K562 (cell line): Measurements from ENCODE around the gene COL4A2. TPM values are rescaled to one million over a fixed set of nuclear protein-coding genes. Genes with fewer than 3 reads are reported as not detected.

ENCODE experiments used
- ATAC-seq: fragments of 200-7000 bp; cut with Tn5 transposase; 3 replicates; pipeline ENCODE4 v1.9.1; 2020; ENCODE audit warnings: moderate library complexity
- BruUV-seq: library from RNA; stranded (reverse); fragments of 400-500 nt; replicated peaks from 2 replicates; lab custom pipeline; 2021; lab: Mats Ljungman, UMichigan
- CTCF ChIA-PET: fragments of 300-600 bp; formaldehyde crosslinking; extraction: SDS; loops from one replicate; lab custom pipeline; 2021; ENCODE audit warnings: low intra/inter-chr PET ratio; lab: Yijun Ruan, JAX
- POLR2A ChIA-PET: fragments of 300-600, 350-650 bp; sonication (Branson Sonifier 250); formaldehyde crosslinking; extraction: SDS; loops from one replicate; lab custom pipeline; 2021; ENCODE audit warnings: antibody characterized with exemption, inconsistent platforms; lab: Yijun Ruan, JAX
- DNase-seq, 4 experiments: peaks; one replicate each; pipeline versions ENCODE4 v3.0.0 to v3.0.0-alpha.2; 2011 to 2018; ENCODE audit warnings: low spot score in 3 of 4, mixed read lengths in 3 of 4; ENCODE audit errors: extremely low read depth in 1 of 4
- FAIRE-seq: peaks from 2 replicates; lab custom pipeline; 2011; peaks lifted over from hg19 to GRCh38; lab: Jason Lieb, UNC
- H2AFZ ChIP-seq: 2 replicates; pipeline ENCODE4 v1.6.0; 2011; ENCODE audit warnings: low read depth, low read length, control low read depth, inconsistent platforms
- H3K27ac ChIP-seq: fragments of 200-600 bp; 3 replicates; pipeline ENCODE4 v1.8.0; 2011; ENCODE audit warnings: low read depth, mild to moderate bottlenecking, control low read depth, inconsistent platforms, low read length, moderate library complexity, mixed read lengths; ENCODE audit errors: extremely low read depth
- H3K27me3 ChIP-seq, 2 experiments: fragments of 300-600 bp in 1 of 2; 2 replicates in 1 of 2; 3 replicates in 1 of 2; pipeline versions ENCODE4 v1.6.0 to v1.8.0; 2011; ENCODE audit warnings: inconsistent platforms in 2 of 2, low read length in 2 of 2, mild to moderate bottlenecking in 1 of 2, mixed read lengths in 1 of 2, moderate library complexity in 1 of 2; ENCODE audit not compliant: control insufficient read depth in 2 of 2, insufficient read depth in 2 of 2
- H3K36me3 ChIP-seq: fragments of 300-600 bp; 3 replicates; pipeline ENCODE4 v1.8.0; 2011; ENCODE audit warnings: mild to moderate bottlenecking, low read length, inconsistent platforms; ENCODE audit not compliant: control insufficient read depth, insufficient read depth
- H3K4me1 ChIP-seq, 2 experiments: fragments of 200-600 bp in 1 of 2; replicated peaks in 1 of 2; 2 replicates in 1 of 2; 3 replicates in 1 of 2; pipeline versions ENCODE4 v1.5.1 to v1.8.0; 2011; ENCODE audit warnings: inconsistent platforms in 2 of 2, low read length in 2 of 2, mild to moderate bottlenecking in 1 of 2, mixed read lengths in 1 of 2, moderate library complexity in 1 of 2; ENCODE audit not compliant: control insufficient read depth in 2 of 2, insufficient read depth in 2 of 2
- H3K4me2 ChIP-seq: 2 replicates; pipeline ENCODE4 v1.6.1; 2011; ENCODE audit warnings: low read length, control low read depth, inconsistent platforms, mixed read lengths; ENCODE audit not compliant: insufficient read depth
- H3K4me3 ChIP-seq: fragments of 200-600 bp; sonication (generic), shearing (Covaris generic); 2 replicates; pipeline ENCODE4 v1.5.1; 2016; ENCODE audit warnings: control low read depth, inconsistent platforms
- H3K79me2 ChIP-seq: fragments of 200-600 bp; 3 replicates; pipeline ENCODE4 v1.8.0; 2011; ENCODE audit warnings: low read length, inconsistent platforms; ENCODE audit not compliant: control insufficient read depth, insufficient read depth
- H3K9ac ChIP-seq, 2 experiments: 2 replicates each; pipeline versions ENCODE4 v1.6.0 to v1.6.1; 2011; ENCODE audit warnings: low read depth in 2 of 2, low read length in 2 of 2, control low read depth in 1 of 2, inconsistent platforms in 1 of 2, mild to moderate bottlenecking in 1 of 2, mixed read lengths in 1 of 2; ENCODE audit not compliant: insufficient read depth in 1 of 2
- H3K9me1 ChIP-seq: one replicate; pipeline ENCODE4 v1.6.0; 2011; ENCODE audit warnings: inconsistent platforms, mild to moderate bottlenecking, low read length, moderate library complexity; ENCODE audit not compliant: control insufficient read depth, insufficient read depth
- H3K9me3 ChIP-seq: replicated peaks from 2 replicates; pipeline ENCODE4 v1.5.1; 2011; ENCODE audit warnings: low read depth, low read length, inconsistent platforms; ENCODE audit not compliant: control insufficient read depth, insufficient read depth
- H4K20me1 ChIP-seq: replicated peaks from 2 replicates; pipeline ENCODE4 v1.6.1; 2011; ENCODE audit warnings: low read length, inconsistent platforms, mixed read lengths; ENCODE audit not compliant: control insufficient read depth, insufficient read depth
- ESRRA ChIP-seq: fragments of 450-650 bp; IDR thresholded peaks from 2 replicates; pipeline ENCODE4 v1.6.1; 2014; ENCODE audit warnings: low read depth, mild to moderate bottlenecking, moderate library complexity, borderline replicate concordance
- HDGF ChIP-seq: fragments of 450-650 bp; IDR thresholded peaks from 2 replicates; pipeline ENCODE4 v1.6.1; 2016
- KLF13 ChIP-seq: fragments of 450-650 bp; IDR thresholded peaks from 2 replicates; pipeline ENCODE4 v1.6.1; 2016; ENCODE audit warnings: missing genetic modification characterization, low read depth, mild to moderate bottlenecking, missing compliant biosample characterization, moderate library complexity, borderline replicate concordance
- MTA3 ChIP-seq: fragments of 450-650 bp; formaldehyde crosslinking; IDR thresholded peaks from 2 replicates; pipeline ENCODE4 v1.6.1; 2017; ENCODE audit warnings: mild to moderate bottlenecking, borderline replicate concordance
- NFXL1 ChIP-seq: fragments of 450-650 bp; formaldehyde crosslinking; IDR thresholded peaks from 2 replicates; pipeline ENCODE4 v1.4.0; 2021; ENCODE audit warnings: mild to moderate bottlenecking
- TEAD4 ChIP-seq, 2 experiments: sonication (generic) in 1 of 2; formaldehyde crosslinking in 1 of 2; IDR thresholded peaks; 2 replicates each; pipeline versions ENCODE4 v1.6.1 to v1.8.0; 2012 to 2022; ENCODE audit warnings: borderline replicate concordance in 1 of 2, inconsistent platforms in 1 of 2, low read length in 1 of 2, mild to moderate bottlenecking in 1 of 2, missing genetic modification reagents in 1 of 2
- WGBS: fragments of 100-300 bp; shearing (Covaris generic); methylation state at CpG from one replicate; pipeline ENCODE4 v1.1.6; 2016; ENCODE audit warnings: low coverage, mixed read lengths; ENCODE audit not compliant: insufficient coverage; ENCODE audit errors: missing lambda C conversion rate; 5-methylcytosine and 5-hydroxymethylcytosine counted together
- in situ Hi-C: fragments of 300-500 bp; cut with MboI; formaldehyde crosslinking; loops from 4 replicates; pipeline ENCODE4 v1.15.0; 2018; ENCODE audit warnings: inconsistent platforms, mixed read lengths
- intact Hi-C: fragments of 100-400 bp; cut with micrococcal nuclease; formaldehyde crosslinking; loops from 2 replicates; pipeline ENCODE4 v1.14.2; 2022
- polyA plus RNA-seq, 8 experiments: library from polyadenylated mRNA; depleted of rRNA in 4 of 8; stranded (reverse) in 5 of 8; unstranded in 3 of 8; fragments of >200 nt; fragmentation: Nextera tagmentation in 2 of 8; fragmentation: Illumina TruSeq in 1 of 8; extraction: Ambion mirVana in 2 of 8; extraction: Trizol in 1 of 8; gene quantifications; 2 replicates each; pipeline versions ENCODE4 v1.2.1 to v1.2.3, GENCODE V29; 2011 to 2014; ENCODE audit warnings: inconsistent platforms in 1 of 8, missing spikeins in 1 of 8
- total RNA-seq, 7 experiments: library from RNA; depleted of rRNA in 6 of 7; stranded (reverse); fragments of >200 nt in 6 of 7; fragmentation: Illumina TruSeq in 2 of 7; extraction: Trizol in 2 of 7; gene quantifications; 2 replicates each; pipeline versions ENCODE4 v1.2.1 to v1.2.3, GENCODE V29; 2011 to 2021; ENCODE audit warnings: low replicate concordance in 1 of 7
- TF ChIP-seq, protein P1 (sequence below), 2 experiments: fragments of 250-450 bp in 1 of 2; fragments of 450-650 bp in 1 of 2; sonication (Bioruptor Pico) in 1 of 2; IDR thresholded peaks; 2 replicates each; pipeline versions ENCODE4 v1.6.1 to v1.8.0; 2016 to 2021; ENCODE audit warnings: mild to moderate bottlenecking in 2 of 2, moderate library complexity in 2 of 2, missing compliant biosample characterization in 1 of 2, missing genetic modification characterization in 1 of 2
- TF ChIP-seq, protein P2 (sequence below): fragments of 250-450 bp; sonication (Bioruptor Pico); IDR thresholded peaks from 2 replicates; pipeline ENCODE4 v1.4.0; 2020
- TF ChIP-seq, protein P3 (sequence below): fragments of 250-450 bp; sonication (Bioruptor Pico); IDR thresholded peaks from 2 replicates; pipeline ENCODE4 v1.5.0; 2020; ENCODE audit warnings: mild to moderate bottlenecking
- TF ChIP-seq, protein P4 (sequence below), 2 experiments: fragments of 450-650 bp in 1 of 2; sonication (generic) in 1 of 2; formaldehyde crosslinking in 1 of 2; IDR thresholded peaks in 1 of 2; conservative IDR thresholded peaks in 1 of 2; 2 replicates each; pipeline versions ENCODE4 v1.6.1 to v1.8.1; 2016 to 2023; ENCODE audit warnings: mild to moderate bottlenecking in 2 of 2, moderate library complexity in 2 of 2, inconsistent platforms in 1 of 2, missing genetic modification reagents in 1 of 2

COL4A2 gene
- total and polyA plus RNA-seq, 9 of the 15 experiments (the other 6 are each of a cell fraction or from before 2014, with no cell fraction given) = 0.13 to 15.2 (median 8.1) TPM

DNA sequence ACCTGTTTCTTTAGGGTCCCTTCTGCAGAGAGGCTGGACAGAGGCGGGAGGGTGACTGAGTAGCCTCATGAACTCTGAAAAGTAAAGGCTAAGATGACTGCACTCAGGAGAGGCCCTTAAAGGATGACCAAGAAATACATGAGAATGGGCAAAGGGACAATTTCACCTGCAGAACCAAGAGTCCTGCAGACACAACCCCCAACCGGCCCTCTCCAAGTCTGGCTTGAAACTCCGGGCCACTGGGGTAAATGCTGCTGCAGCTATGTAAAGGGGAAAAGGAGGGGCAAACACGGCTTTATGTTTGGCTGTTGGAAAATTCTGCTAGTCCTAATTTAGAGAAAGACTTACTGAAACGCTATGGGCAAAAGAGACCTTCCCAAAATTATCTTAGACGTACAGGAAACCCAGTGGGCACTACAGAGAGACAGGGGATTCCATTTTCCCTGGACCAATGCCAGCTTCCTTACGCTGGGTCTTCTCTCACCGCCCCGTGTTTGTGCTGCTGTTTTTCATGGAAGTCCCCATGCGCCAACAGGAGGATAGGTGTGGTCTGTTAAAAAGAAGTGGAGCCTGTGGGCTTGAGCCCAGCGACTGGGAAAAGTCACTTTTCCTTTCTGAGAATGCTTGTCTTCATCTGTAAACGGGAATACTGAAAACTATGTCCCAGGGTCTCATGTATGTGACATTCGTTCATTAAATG lies 10.6 kb downstream of the COL4A2 start (continued):
- TF ChIP-seq, protein P1, sequence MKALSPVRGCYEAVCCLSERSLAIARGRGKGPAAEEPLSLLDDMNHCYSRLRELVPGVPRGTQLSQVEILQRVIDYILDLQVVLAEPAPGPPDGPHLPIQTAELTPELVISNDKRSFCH (CRISPR knock-in tag; IDR thresholded peaks at IDR 0.05) = no peak
- TF ChIP-seq, protein P1 (tag; IDR thresholded peaks at IDR 0.05) = no peak
- no peak for TF ChIP-seq NFXL1

DNA sequence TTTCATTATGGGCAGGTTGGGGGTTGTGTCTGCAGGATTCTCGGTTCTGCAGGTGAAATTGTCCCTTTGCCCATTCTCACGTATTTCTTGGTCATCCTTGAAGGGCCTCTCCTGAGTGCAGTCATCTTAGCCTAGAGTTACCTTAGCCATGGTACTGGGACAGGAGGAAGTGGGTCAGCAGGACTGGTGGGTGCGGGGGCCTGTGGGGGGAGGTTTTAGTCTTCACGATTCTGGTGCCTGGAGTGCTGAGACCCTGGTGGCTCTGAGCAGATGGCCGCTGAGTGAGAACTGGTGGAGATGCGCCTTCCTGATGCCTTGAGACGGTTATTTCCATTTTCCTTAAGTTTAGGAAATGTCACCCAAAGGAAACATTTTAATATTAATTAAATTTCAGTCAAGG lies 11.8 kb downstream of the COL4A2 start:
- no TSS peak for BruUV-seq
- WGBS = 2% methylated on average over 6 of the region's 7 CpGs
- H3K9me3 ChIP-seq = no peaks in the 10 kb centered on the region
- no peaks in the 10 kb centered on the region for H3K36me3 ChIP-seq
- in situ Hi-C loops = no loop called here
- POLR2A ChIA-PET = no interaction called here
- H3K27ac ChIP-seq = no peak overlapping the region
- no peak for ATAC-seq
- no peaks in the 10 kb centered on the region for H3K79me2 ChIP-seq
- no peak overlapping the region for H3K4me2 ChIP-seq
- H3K9ac ChIP-seq = no peak overlapping the region
- H3K4me3 ChIP-seq = no peak overlapping the region
- CTCF ChIA-PET = no interaction called here
- H3K27me3 ChIP-seq = peaks cover 0 to 30% of the 10 kb centered on the region in 2 experiments; a peak in 3 of 5 replicates
- intact Hi-C loops = no loop called here
- no peak for DNase-seq
- no peak for FAIRE-seq
- H4K20me1 ChIP-seq = no peaks in the 10 kb centered on the region
- H2AFZ ChIP-seq = no peak overlapping the region
- H3K4me1 ChIP-seq = no peaks in the 10 kb centered on the region
- H3K9me1 ChIP-seq = no peaks in the 10 kb centered on the region
- no peak for TF ChIP-seq HDGF
- no peak for TF ChIP-seq TEAD4 (IDR thresholded peaks at IDR 0.05; ENCODE audit: low read length)
- TF ChIP-seq TEAD4 (CRISPR knock-in tag; IDR thresholded peaks at IDR 0.05; ENCODE audit: borderline replicate concordance) = no peak
- TF ChIP-seq, protein P2, sequence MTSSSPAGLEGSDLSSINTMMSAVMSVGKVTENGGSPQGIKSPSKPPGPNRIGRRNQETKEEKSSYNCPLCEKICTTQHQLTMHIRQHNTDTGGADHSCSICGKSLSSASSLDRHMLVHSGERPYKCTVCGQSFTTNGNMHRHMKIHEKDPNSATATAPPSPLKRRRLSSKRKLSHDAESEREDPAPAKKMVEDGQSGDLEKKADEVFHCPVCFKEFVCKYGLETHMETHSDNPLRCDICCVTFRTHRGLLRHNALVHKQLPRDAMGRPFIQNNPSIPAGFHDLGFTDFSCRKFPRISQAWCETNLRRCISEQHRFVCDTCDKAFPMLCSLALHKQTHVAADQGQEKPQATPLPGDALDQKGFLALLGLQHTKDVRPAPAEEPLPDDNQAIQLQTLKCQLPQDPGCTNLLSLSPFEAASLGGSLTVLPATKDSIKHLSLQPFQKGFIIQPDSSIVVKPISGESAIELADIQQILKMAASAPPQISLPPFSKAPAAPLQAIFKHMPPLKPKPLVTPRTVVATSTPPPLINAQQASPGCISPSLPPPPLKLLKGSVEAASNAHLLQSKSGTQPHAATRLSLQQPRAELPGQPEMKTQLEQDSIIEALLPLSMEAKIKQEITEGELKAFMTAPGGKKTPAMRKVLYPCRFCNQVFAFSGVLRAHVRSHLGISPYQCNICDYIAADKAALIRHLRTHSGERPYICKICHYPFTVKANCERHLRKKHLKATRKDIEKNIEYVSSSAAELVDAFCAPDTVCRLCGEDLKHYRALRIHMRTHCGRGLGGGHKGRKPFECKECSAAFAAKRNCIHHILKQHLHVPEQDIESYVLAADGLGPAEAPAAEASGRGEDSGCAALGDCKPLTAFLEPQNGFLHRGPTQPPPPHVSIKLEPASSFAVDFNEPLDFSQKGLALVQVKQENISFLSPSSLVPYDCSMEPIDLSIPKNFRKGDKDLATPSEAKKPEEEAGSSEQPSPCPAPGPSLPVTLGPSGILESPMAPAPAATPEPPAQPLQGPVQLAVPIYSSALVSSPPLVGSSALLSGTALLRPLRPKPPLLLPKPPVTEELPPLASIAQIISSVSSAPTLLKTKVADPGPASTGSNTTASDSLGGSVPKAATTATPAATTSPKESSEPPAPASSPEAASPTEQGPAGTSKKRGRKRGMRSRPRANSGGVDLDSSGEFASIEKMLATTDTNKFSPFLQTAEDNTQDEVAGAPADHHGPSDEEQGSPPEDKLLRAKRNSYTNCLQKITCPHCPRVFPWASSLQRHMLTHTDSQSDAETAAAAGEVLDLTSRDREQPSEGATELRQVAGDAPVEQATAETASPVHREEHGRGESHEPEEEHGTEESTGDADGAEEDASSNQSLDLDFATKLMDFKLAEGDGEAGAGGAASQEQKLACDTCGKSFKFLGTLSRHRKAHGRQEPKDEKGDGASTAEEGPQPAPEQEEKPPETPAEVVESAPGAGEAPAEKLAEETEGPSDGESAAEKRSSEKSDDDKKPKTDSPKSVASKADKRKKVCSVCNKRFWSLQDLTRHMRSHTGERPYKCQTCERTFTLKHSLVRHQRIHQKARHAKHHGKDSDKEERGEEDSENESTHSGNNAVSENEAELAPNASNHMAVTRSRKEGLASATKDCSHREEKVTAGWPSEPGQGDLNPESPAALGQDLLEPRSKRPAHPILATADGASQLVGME (CRISPR knock-in tag) = no peak
- no peak for TF ChIP-seq MTA3
- TF ChIP-seq KLF13 = no peak
- no peak for TF ChIP-seq ESRRA
- TF ChIP-seq, protein P3, sequence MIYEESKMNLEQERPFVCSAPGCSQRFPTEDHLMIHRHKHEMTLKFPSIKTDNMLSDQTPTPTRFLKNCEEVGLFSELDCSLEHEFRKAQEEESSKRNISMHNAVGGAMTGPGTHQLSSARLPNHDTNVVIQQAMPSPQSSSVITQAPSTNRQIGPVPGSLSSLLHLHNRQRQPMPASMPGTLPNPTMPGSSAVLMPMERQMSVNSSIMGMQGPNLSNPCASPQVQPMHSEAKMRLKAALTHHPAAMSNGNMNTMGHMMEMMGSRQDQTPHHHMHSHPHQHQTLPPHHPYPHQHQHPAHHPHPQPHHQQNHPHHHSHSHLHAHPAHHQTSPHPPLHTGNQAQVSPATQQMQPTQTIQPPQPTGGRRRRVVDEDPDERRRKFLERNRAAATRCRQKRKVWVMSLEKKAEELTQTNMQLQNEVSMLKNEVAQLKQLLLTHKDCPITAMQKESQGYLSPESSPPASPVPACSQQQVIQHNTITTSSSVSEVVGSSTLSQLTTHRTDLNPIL = no peak
- TF ChIP-seq, protein P4, sequence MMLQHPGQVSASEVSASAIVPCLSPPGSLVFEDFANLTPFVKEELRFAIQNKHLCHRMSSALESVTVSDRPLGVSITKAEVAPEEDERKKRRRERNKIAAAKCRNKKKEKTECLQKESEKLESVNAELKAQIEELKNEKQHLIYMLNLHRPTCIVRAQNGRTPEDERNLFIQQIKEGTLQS (IDR thresholded peaks at IDR 0.05) = no peak
- TF ChIP-seq, protein P4 (CRISPR knock-in tag; conservative IDR thresholded peaks at IDR 0.05) = no peak
